HepG2 (cell line): ENCODE measurements around the gene NCAPD2. TPM values are rescaled to one million over a fixed set of nuclear protein-coding genes. Genes with fewer than 3 reads are reported as not detected.

Source experiments
- ATF5 ChIP-seq: sonication (generic); formaldehyde crosslinking; IDR thresholded peaks from 2 replicates; pipeline ENCODE4 v1.4.0; 2020; ENCODE audit warnings: mild to moderate bottlenecking, low read depth, missing genetic modification reagents
- BRCA1 ChIP-seq: sonication (generic); formaldehyde crosslinking; IDR thresholded peaks from 2 replicates; pipeline ENCODE4 v1.4.0; 2020; ENCODE audit warnings: missing genetic modification reagents
- CAMTA2 ChIP-seq: sonication (generic); formaldehyde crosslinking; IDR thresholded peaks from 2 replicates; pipeline ENCODE4 v1.4.0; 2020; ENCODE audit warnings: mild to moderate bottlenecking, missing genetic modification reagents, borderline replicate concordance
- ISX ChIP-seq: sonication (generic); formaldehyde crosslinking; conservative IDR thresholded peaks from 2 replicates; pipeline ENCODE4 v1.5.0; 2020; ENCODE audit warnings: missing genetic modification reagents
- PLSCR1 ChIP-seq: sonication (generic); formaldehyde crosslinking; IDR thresholded peaks from 2 replicates; pipeline ENCODE4 v1.5.0; 2020; ENCODE audit warnings: missing genetic modification reagents, mild to moderate bottlenecking, borderline replicate concordance
- SIX4 ChIP-seq: sonication (generic); formaldehyde crosslinking; IDR thresholded peaks from 2 replicates; pipeline ENCODE4 v1.4.0; 2020; ENCODE audit warnings: missing genetic modification reagents
- SKI ChIP-seq: fragments of 450-650 bp; IDR thresholded peaks from one replicate; pipeline ENCODE4 v1.6.1; 2018; ENCODE audit warnings: mild to moderate bottlenecking; ENCODE audit not compliant: partially characterized antibody
- SNAI1 ChIP-seq: sonication (generic); formaldehyde crosslinking; IDR thresholded peaks from 2 replicates; pipeline ENCODE4 v1.5.0; 2020; ENCODE audit warnings: mild to moderate bottlenecking, missing genetic modification reagents, borderline replicate concordance
- ZNF17 ChIP-seq: sonication (generic); formaldehyde crosslinking; IDR thresholded peaks from 2 replicates; pipeline ENCODE4 v1.5.0; 2020; ENCODE audit warnings: mild to moderate bottlenecking, missing genetic modification reagents
- ZNF530 ChIP-seq: sonication (generic); formaldehyde crosslinking; IDR thresholded peaks from 2 replicates; pipeline ENCODE4 v1.5.0; 2020; ENCODE audit warnings: low read depth, mild to moderate bottlenecking, missing genetic modification reagents
- ZNF570 ChIP-seq: sonication (generic); formaldehyde crosslinking; IDR thresholded peaks from 2 replicates; pipeline ENCODE4 v1.4.0; 2020; ENCODE audit warnings: mild to moderate bottlenecking, missing genetic modification reagents, borderline replicate concordance
- ZNF687 ChIP-seq: sonication (generic); formaldehyde crosslinking; IDR thresholded peaks from 2 replicates; pipeline ENCODE4 v1.5.1; 2020; ENCODE audit warnings: mild to moderate bottlenecking, missing genetic modification reagents, moderate library complexity
- polyA plus RNA-seq, 8 experiments: library from polyadenylated mRNA; depleted of rRNA in 3 of 8; stranded (reverse) in 7 of 8; unstranded in 1 of 8; fragments of >200 nt; fragmentation: Illumina TruSeq in 4 of 8; extraction: Trizol in 4 of 8; gene quantifications; 2 replicates each; pipeline versions ENCODE4 v1.2.1 to v1.2.3, GENCODE V29; 2011 to 2016; ENCODE audit warnings: low read depth in 4 of 8, missing spikeins in 1 of 8, mixed read lengths in 1 of 8; ENCODE audit not compliant: insufficient read depth in 1 of 8
- total RNA-seq, 5 experiments: library from RNA; depleted of rRNA; stranded (reverse); fragments of >200 nt; fragmentation: Illumina TruSeq; extraction: Trizol; gene quantifications; 2 replicates each; pipeline ENCODE4 v1.2.3, GENCODE V29; 2016; ENCODE audit warnings: low read depth in 1 of 5
- TF ChIP-seq, protein P1 (sequence below): sonication (generic); formaldehyde crosslinking; IDR thresholded peaks from 2 replicates; pipeline ENCODE4 v1.9.0; 2021; ENCODE audit warnings: missing genetic modification reagents, borderline replicate concordance

NCAPD2 gene
- total and polyA plus RNA-seq, 2 of the 13 experiments (the other 11 are each of a cell fraction or from before 2014, with no cell fraction given): 51.1 to 65.6 TPM

DNA sequence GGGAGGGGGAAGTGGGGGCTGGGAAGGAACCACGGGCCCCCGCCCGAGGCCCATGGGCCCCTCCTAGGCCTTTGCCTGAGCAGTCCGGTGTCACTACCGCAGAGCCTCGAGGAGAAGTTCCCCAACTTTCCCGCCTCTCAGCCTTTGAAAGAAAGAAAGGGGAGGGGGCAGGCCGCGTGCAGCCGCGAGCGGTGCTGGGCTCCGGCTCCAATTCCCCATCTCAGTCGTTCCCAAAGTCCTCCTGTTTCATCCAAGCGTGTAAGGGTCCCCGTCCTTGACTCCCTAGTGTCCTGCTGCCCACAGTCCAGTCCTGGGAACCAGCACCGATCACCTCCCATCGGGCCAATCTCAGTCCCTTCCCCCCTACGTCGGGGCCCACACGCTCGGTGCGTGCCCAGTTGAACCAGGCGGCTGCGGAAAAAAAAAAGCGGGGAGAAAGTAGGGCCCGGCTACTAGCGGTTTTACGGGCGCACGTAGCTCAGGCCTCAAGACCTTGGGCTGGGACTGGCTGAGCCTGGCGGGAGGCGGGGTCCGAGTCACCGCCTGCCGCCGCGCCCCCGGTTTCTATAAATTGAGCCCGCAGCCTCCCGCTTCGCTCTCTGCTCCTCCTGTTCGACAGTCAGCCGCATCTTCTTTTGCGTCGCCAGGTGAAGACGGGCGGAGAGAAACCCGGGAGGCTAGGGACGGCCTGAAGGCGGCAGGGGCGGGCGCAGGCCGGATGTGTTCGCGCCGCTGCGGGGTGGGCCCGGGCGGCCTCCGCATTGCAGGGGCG is 40.2 kb downstream of the NCAPD2 start, which contains the start of gene GAPDH (continued):
- no peak for TF ChIP-seq ZNF17 (CRISPR knock-in tag)
- TF ChIP-seq ZNF530 (CRISPR knock-in tag): no peak
- TF ChIP-seq SNAI1: 0 out of 2 replicates have a peak, but pooled peaks have one; percentile 14
- no peak for TF ChIP-seq PLSCR1 (CRISPR knock-in tag)
- TF ChIP-seq ZNF687 (CRISPR knock-in tag): peak; percentile 88
- TF ChIP-seq CAMTA2 (CRISPR knock-in tag): no peak
- TF ChIP-seq ISX: peak; percentile 91; the same call in 1 of the 2 replicates
- TF ChIP-seq ZNF570 (CRISPR knock-in tag): no peak
- peak; percentile 66 for TF ChIP-seq SKI
- peak; percentile 60; the same call in 1 of the 2 replicates for TF ChIP-seq SIX4 (CRISPR knock-in tag)
- TF ChIP-seq BRCA1 (CRISPR knock-in tag): no peak
- TF ChIP-seq, protein P1, sequence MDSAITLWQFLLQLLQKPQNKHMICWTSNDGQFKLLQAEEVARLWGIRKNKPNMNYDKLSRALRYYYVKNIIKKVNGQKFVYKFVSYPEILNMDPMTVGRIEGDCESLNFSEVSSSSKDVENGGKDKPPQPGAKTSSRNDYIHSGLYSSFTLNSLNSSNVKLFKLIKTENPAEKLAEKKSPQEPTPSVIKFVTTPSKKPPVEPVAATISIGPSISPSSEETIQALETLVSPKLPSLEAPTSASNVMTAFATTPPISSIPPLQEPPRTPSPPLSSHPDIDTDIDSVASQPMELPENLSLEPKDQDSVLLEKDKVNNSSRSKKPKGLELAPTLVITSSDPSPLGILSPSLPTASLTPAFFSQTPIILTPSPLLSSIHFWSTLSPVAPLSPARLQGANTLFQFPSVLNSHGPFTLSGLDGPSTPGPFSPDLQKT (CRISPR knock-in tag): peak; percentile 56; the same call in 1 of the 2 replicates
- TF ChIP-seq ATF5 (CRISPR knock-in tag): no peak
